ENCODE data around the gene RAB11B.
"Not testable (repeated sequence)": the region's sequence is repeated elsewhere in the genome, so short reads cannot be mapped to it uniquely, and the experiment has no call there.

Gene RAB11B

DNA sequence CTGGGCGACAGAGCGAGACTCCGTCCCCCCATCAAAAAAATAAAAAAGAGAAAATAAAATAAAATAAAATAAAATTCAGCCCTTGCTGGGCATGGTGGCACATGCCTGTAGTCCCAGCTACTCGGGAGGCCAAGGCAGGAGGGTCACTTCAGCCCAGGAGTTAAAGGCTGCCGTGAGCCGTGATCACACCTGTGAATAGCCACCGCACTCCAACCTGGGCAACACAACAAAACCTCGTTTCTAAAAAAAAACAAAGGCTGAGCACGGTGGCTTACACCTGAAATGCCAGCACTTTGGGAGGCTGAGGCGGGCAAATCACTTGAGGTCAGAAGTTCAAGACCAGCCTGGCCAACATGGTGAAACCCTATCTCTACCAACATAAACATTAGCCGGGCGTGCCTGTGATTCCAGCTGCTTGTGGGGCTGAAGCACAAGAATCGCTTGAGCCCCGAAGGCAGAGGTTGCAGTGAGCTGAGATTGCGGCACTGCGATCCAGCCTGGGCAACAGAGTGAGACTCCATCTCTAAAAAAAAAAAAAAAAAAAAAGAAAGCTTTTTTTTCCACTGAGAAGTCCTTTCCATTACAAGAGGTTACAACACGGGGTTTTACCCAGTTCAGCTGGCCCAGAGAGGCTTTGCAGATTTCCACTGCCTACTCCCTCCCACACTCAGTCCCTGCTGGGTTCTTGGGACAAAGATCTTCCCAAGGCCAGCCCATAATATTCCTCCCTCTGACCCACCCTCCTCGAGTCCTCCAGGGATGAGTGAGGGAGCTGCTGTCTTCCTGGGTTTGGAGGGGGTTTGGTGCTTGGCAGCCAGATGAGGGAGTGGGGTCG, 19.8 kb upstream of the RAB11B start:
- DNase-seq (ENCODE audit: low read depth in 2 of 2): no peak

DNA sequence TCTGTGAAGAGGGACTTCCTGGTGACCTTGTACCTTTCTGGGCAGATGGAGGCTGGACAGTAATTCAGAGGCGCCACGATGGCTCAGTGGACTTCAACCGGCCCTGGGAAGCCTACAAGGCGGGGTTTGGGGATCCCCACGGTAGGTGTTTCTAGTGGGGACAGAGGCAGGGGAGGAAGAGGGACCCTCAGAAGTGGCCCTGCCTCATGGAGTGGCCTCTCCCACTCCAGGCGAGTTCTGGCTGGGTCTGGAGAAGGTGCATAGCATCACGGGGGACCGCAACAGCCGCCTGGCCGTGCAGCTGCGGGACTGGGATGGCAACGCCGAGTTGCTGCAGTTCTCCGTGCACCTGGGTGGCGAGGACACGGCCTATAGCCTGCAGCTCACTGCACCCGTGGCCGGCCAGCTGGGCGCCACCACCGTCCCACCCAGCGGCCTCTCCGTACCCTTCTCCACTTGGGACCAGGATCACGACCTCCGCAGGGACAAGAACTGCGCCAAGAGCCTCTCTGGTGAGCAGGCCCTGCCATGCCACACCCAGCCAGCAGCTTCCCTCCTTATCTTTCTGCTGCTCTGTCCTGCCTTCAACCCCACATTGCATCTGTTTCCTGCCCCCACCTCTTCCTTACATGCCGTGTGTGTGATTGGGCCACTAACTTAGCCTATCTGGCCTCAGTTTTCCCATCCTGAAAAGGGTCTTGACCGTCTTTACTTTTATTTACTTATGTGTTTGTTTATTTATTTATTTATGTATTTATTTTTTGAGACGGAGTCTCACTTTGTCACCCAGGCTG, 19.0 kb upstream of the RAB11B start:
- DNase-seq (ENCODE audit: low read depth in 2 of 2): no peak

GRCh38 chr19:8373867-8374813, 16.0 kb upstream of the RAB11B start:
- DNase-seq (ENCODE audit: low read depth in 2 of 2): no peak

DNA sequence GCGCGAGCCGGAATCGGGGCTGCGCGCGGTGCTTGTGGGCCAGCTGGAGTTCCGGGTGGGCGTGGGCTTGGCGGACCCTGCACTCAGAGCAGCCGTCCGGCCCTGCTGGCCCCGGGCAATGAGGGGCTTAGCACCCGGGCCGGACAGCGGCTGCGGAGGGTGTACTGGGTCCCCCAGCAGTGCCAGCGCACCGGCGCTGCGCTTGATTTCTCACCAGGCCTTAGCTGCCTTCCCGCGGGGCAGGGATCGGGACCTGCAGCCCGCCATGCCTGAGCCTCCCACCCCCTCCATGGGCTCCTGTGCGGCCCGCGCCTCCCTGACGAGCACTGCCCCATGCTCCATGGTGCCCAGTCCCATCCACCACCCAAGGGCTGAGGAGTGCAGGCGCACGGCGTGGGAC, 14.4 kb upstream of the RAB11B start:
- DNase-seq (ENCODE audit: low read depth in 2 of 2): not testable (repeated sequence)

- not testable (repeated sequence) for DNase-seq (ENCODE audit: low read depth in 2 of 2)
These were observed 13.7 kb upstream of the RAB11B start for GRCh38 chr19:8376373-8376974.

DNA sequence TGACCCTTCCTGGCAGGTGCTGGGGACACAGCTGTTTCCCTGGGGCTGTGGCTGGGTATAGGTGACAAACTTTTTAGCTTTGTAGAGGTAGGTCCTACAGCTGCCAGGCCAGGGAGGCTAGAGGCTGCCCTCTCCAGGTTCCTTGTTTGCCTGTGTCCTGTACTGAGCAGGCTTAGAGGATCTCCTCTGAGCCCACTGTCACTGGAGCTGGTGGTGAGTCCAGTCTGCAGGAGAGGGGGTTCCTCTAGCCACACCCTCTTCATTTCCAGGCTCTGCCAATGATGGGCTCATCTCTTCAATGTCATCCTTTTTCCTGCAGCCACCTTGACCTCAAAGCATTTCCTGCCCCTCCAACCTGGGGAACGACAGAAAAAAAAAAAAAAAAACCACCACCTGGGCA, 12.6 kb upstream of the RAB11B start:
- no peak for DNase-seq (ENCODE audit: low read depth in 2 of 2)

- DNase-seq (ENCODE audit: low read depth in 2 of 2): not testable (repeated sequence)
These were observed 10.8 kb upstream of the RAB11B start for GRCh38 chr19:8379156-8379891.

- not testable (repeated sequence) for DNase-seq (ENCODE audit: low read depth in 2 of 2)
These were observed 5.6 kb upstream of the RAB11B start for GRCh38 chr19:8384569-8384968.

DNA sequence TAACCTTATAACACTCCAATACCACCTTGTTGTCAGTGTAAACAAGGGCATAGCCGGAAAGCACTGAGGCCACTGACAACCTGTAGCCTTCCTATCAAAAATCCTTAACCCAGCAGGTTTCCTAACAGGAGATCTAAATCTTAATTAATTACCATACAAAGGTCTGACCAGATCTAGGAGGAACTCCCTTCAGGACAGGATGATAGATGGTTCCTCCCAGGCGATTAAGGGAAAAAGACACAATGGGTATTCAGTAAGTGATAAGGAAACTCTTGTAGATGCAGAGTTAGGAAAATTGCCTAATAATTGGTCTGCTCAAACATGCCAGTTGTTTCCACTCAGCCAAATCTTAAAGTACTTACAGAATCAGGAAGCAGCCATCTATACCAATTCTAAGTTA, 5.1 kb upstream of the RAB11B start:
- DNase-seq (ENCODE audit: low read depth in 2 of 2): not testable (repeated sequence)

GRCh38 chr19:8385566-8385965, 4.6 kb upstream of the RAB11B start:
- not testable (repeated sequence) for DNase-seq (ENCODE audit: low read depth in 2 of 2)

DNA sequence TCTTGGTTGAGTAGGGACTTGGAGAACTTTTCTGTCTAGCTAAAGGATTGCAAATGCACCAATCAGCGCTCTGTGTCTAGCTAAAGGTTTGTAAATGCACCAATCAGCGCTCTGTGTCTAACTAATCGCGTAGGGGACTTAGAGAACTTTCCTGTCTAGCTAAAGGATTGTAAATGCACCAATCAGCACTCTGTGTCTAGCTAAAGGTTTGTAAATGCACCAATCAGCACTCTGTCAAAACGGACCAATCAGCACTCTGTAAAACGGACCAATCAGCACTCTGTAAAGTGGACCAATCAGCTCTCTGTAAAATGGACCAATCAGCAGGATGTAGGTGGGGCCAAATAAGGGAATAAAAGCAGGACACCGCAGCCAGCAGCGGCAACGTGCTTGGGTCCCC, 3.7 kb upstream of the RAB11B start:
- not testable (repeated sequence) for DNase-seq (ENCODE audit: low read depth in 2 of 2)

DNA sequence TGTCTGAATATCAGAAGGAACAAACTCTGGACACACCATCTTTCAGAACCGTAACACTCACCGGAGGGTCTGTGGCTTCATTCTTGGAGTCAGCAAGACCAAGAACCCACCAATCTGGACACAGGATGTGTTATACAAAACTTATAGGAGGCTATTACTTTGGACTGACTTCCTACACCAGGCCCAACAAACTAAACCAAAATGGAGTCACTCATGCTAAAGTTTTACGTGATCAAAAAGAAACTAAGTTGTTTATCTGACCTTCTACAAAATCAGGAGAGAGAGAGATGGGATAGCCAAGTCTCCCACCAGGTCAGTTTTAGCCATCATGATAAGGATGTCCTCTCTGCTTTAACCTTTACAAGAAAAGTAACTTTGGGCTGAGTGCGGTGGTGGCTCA, 3.2 kb upstream of the RAB11B start:
- DNase-seq (ENCODE audit: low read depth in 2 of 2): no peak

DNA sequence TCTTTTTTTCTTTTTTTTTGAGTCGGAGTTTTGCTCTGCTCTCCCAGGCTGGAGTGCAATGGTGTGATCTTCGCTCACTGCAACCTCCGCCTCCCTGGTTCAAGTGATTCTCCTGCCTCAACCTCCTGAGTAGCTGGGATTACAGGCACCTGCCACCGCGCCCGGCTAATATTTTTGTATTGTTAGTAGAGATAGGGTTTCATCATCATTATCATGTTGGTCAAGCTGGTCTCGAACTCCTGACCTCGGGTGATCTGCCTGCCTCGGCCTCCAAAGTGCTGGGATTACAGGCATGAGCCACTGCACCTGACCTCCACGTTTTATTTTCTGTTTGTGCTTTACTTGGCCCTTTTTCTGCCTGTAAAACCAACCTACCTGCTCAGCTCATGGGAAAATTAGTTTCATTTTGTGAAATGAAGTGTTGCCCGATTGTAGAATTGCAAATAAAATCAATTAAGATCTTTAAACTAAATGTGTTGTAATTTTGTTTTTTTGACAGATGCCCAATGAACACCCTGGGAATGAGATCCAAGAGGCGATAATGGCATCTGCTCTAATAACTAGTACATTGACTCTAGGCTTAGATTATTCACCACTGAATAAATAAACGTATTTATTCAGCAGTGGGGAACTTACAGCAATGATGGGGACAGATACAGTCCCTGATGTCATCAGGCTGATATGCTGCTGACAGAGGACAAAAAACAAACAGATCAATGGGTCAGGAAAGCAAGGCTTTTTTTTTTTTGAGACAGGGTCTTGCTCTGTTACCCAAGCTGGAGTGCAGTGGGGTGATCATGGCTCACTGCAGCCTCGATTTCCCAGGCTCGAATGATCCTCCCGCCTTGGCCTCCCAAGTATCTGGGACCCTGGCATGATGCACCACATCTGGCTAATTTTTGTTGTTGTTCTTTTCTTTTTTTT, 2.2 kb upstream of the RAB11B start:
- no peak for DNase-seq (ENCODE audit: low read depth in 2 of 2)

- DNase-seq (ENCODE audit: low read depth in 2 of 2): no peak
These were observed 1.6 kb upstream of the RAB11B start for GRCh38 chr19:8388612-8388958.

- peak; percentile 87 to 95 for DNase-seq (ENCODE audit: low read depth in 2 of 2)
These were observed 439 bp downstream of the RAB11B start for GRCh38 chr19:8390617-8390981.

DNA sequence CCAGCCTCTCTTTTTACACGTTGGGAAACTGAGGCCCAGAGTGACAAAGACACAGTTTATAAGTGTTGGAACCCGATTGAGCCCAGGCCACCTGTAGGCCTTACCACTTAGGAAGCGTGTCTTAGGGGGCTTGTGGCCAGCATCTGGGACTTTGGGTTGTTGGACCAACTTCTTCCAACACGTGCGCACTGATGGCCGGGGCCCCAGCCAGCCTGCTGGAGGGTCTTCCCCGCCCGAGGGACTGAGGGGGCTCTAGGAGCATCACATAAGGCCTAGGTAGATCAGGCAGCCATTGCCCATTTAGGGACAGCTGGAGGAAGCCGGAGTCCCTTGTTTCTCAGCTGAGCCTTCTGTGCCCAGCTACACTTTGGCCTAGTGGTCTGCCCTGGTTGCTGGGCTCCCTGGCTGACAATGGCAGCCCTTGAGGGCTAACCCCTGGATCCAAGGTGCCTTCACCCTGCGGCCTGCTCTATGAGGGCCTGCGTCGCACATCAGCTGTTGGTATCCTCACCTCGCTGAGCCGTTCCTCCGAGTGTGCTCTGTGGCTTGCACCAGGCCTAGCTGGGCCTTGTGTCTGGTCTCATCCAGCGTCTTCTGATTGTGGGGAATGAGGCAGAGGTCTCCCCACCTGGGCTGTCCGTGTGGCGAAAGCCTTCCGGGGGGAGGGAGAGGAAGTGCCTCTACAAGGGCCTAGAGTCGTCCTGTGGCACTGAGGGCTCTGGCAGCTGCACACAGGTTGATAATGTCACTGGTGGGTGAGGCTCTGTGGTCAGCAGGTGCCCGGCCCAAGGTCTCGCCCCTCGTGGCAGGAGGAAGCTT, 1.2 kb downstream of the RAB11B start:
- no peak for DNase-seq (ENCODE audit: low read depth in 2 of 2)

DNA sequence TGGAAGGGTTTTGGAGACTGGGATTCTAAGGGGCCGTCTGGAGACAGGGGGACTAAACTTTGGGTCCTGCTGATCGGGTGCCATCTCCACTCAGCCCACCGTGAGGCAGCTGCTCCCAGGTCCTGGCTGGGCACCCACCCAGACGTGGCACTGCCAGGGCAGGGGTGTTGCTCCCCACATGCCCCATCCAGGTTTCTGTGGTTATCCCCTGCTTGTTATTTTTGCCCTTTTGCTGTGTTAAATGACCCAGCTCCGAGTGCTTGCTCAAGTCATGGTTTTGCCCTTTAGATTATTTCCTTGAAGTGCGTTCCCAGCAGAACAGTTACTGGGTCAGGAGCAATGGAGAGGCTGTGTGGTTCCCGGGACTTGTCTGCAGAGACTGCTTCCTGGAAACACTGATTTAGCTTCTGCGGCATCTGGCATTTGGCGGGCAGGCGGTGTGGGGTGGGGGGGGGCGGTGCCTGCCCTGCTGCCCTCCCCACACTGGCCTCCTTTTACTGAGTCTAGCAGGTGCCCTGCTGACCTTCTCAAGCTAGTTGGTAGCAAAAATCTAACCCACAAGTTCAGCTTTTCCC, 1.9 kb downstream of the RAB11B start:
- DNase-seq (ENCODE audit: low read depth in 2 of 2): no peak

DNA sequence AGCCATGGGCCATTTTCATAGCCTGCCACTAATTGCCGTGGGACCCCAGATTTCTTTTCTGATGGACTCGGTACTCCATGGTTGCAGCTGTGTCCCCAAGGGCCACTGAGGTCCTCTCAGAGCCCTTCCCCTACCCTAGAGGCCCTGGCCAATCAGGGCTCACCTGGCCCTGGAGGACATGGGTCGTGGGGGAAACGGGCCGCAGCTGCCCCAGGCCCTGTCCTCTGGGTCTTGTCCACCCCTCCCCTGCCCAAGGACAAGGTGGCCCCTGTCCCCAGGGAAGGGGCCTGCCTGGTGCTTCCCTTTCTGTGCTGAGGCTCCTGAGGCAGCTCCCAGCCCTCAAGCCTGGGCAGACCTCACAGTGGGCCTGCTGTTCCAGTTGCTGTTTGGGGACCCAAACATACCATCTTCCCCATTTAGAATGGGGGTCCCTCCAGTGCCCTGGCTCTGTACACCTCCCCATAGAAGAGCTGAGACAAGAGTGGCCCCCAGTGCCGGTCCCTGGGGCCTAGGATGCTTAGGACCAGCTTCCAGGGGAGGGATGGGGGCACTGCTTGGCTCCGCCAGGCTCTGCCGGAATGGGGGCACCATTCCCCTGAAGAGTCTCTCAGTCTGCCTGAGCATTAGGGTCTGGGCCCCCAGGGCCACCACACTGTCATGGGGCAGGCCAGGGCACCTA, 3.2 kb downstream of the RAB11B start:
- no peak for DNase-seq (ENCODE audit: low read depth in 2 of 2)

Measured in activated CD4-positive, alpha-beta T cell treated with anti-CD3 and anti-CD28 coated beads for 24 hours (primary cell).